GM23338 (cell line): ENCODE results near the gene GPR22. TPM values are rescaled to one million over a fixed set of nuclear protein-coding genes. Genes with fewer than 3 reads are reported as not detected.

ENCODE experiments used
- ATAC-seq: fragments of 200-7000 bp; cut with Tn5 transposase; 3 replicates; pipeline ENCODE4 v1.9.1; 2020
- DNase-seq: peaks from one replicate; pipeline ENCODE4 v3.0.0-alpha.2; 2015; ENCODE audit warnings: low spot score
- H2AFZ ChIP-seq: fragments of 200-600 bp; sonication (generic); 2 replicates; pipeline ENCODE4 v1.8.0; 2016; ENCODE audit warnings: antibody characterized with exemption, mild to moderate bottlenecking, moderate library complexity
- H3F3A ChIP-seq: fragments of 200-600 bp; sonication (generic); replicated peaks from 2 replicates; pipeline ENCODE4 v1.8.0; 2017; ENCODE audit warnings: antibody characterized with exemption, mixed run types, low read depth
- H3K27ac ChIP-seq: fragments of 200-600 bp; sonication (generic); 2 replicates; pipeline ENCODE4 v1.6.1; 2016; ENCODE audit warnings: low read depth
- H3K27me3 ChIP-seq: fragments of 200-600 bp; sonication (generic); 2 replicates; pipeline ENCODE4 v1.8.0; 2016; ENCODE audit warnings: mild to moderate bottlenecking, mixed run types, moderate library complexity; ENCODE audit not compliant: insufficient read depth
- H3K36me3 ChIP-seq: fragments of 200-600 bp; sonication (generic); 2 replicates; pipeline ENCODE4 v1.8.0; 2016; ENCODE audit warnings: mild to moderate bottlenecking; ENCODE audit not compliant: insufficient read depth
- H3K4me1 ChIP-seq: fragments of 200-600 bp; sonication (generic); 2 replicates; pipeline ENCODE4 v1.8.0; 2016; ENCODE audit warnings: mild to moderate bottlenecking, moderate library complexity; ENCODE audit not compliant: insufficient read depth
- H3K4me2 ChIP-seq: fragments of 200-600 bp; sonication (generic); 2 replicates; pipeline ENCODE4 v1.7.1; 2017; ENCODE audit warnings: mixed run types
- H3K4me3 ChIP-seq: fragments of 200-600 bp; sonication (generic); 2 replicates; pipeline ENCODE4 v1.6.1; 2016; ENCODE audit warnings: mixed run types
- H3K79me2 ChIP-seq: fragments of 200-600 bp; sonication (generic); replicated peaks from 2 replicates; pipeline ENCODE4 v1.8.0; 2017; ENCODE audit warnings: mild to moderate bottlenecking; ENCODE audit not compliant: insufficient read depth
- H3K9me2 ChIP-seq: fragments of 200-600 bp; sonication (generic); 2 replicates; pipeline ENCODE4 v1.8.0; 2017; ENCODE audit not compliant: insufficient read depth
- H4K20me1 ChIP-seq: fragments of 200-600 bp; sonication (generic); replicated peaks from 2 replicates; pipeline ENCODE4 v1.8.0; 2017; ENCODE audit warnings: mild to moderate bottlenecking; ENCODE audit not compliant: insufficient read depth
- H3K27ac Mint-ChIP-seq: 2 replicates; pipeline ENCODE4 v1.8.0; 2020; ENCODE audit warnings: inconsistent platforms, mild to moderate bottlenecking, moderate library complexity, mixed read lengths
- H3K27me3 Mint-ChIP-seq: 3 replicates; pipeline ENCODE4 v1.8.0; 2022; ENCODE audit warnings: low read depth, mild to moderate bottlenecking, moderate library complexity, mixed read lengths, inconsistent platforms; ENCODE audit not compliant: insufficient read depth, poor library complexity
- H3K36me3 Mint-ChIP-seq: 3 replicates; pipeline ENCODE4 v1.8.0; 2021; ENCODE audit warnings: low read depth, mild to moderate bottlenecking, inconsistent platforms, moderate library complexity, mixed read lengths
- H3K4me1 Mint-ChIP-seq: 3 replicates; pipeline ENCODE4 v1.8.0; 2020; ENCODE audit warnings: mild to moderate bottlenecking, inconsistent platforms, mixed read lengths
- H3K4me3 Mint-ChIP-seq: 3 replicates; pipeline ENCODE4 v1.8.0; 2021; ENCODE audit warnings: moderate library complexity, mild to moderate bottlenecking, inconsistent platforms, mixed read lengths
- H3K9me3 Mint-ChIP-seq: 3 replicates; pipeline ENCODE4 v1.8.0; 2020; ENCODE audit warnings: moderate library complexity, mild to moderate bottlenecking, inconsistent platforms, mixed read lengths
- EZH2 ChIP-seq: fragments of 200-600 bp; sonication (generic); IDR thresholded peaks from one replicate; pipeline ENCODE4 v1.8.0; 2017; ENCODE audit warnings: antibody characterized with exemption, mild to moderate bottlenecking, low read depth; ENCODE audit not compliant: unreplicated experiment
- EZH2phosphoT487 ChIP-seq: fragments of 200-600 bp; sonication (generic); IDR thresholded peaks from one replicate; pipeline ENCODE4 v1.8.1; 2018; ENCODE audit warnings: antibody characterized with exemption; ENCODE audit not compliant: unreplicated experiment
- NANOG ChIP-seq: IDR thresholded peaks from 2 replicates; pipeline ENCODE4 v1.6.1; 2016; ENCODE audit warnings: antibody characterized with exemption, borderline replicate concordance
- POLR2AphosphoS5 ChIP-seq: IDR thresholded peaks from 2 replicates; pipeline ENCODE4 v1.6.1; 2016; ENCODE audit warnings: antibody characterized with exemption, low read depth
- ZNF331 ChIP-seq: fragments of 250-450 bp; sonication (Bioruptor Pico); IDR thresholded peaks from 2 replicates; pipeline ENCODE4 v1.5.0; 2020; ENCODE audit warnings: low read depth, mild to moderate bottlenecking, moderate library complexity
- polyA plus RNA-seq: library from polyadenylated mRNA; unstranded; fragments of >200 nt; fragmentation: Nextera tagmentation; extraction: Ambion mirVana; gene quantifications from 2 replicates; pipeline ENCODE4 v1.2.1, GENCODE V29; 2016
- total RNA-seq: library from RNA; depleted of rRNA; stranded (reverse); fragments of >200 nt; shearing (Covaris generic); gene quantifications from 2 replicates; pipeline ENCODE4 v1.2.3, GENCODE V29; 2014
- TF ChIP-seq, protein P1 (sequence below): IDR thresholded peaks from one replicate; pipeline ENCODE4 v1.6.1; 2018; ENCODE audit warnings: antibody characterized with exemption; ENCODE audit not compliant: unreplicated experiment

Gene GPR22
- total and polyA plus RNA-seq, 2 experiments from 2014 or later: 3.4 TPM; not detected in 1

DNA sequence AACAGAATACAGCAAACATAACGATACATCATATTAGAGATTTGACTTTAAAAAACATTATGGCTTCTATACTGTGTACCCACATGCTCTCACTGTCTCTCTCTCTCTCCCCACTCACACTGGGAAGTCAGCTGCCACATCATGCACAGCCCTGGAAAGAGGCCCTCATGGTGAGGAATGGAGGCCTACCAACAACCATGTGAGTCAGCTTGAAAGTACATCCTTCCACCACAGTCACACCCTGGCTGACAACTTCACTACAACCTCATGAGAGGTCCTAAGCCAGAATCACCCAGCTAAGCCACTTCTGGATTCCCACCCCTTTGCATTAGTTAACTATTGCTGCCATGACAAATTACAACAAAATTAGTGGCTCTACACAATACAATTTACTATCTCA is 23.3 kb upstream of the GPR22 start:
- no peak overlapping the region for H3K4me2 ChIP-seq
- TF ChIP-seq EZH2 (no peak), EZH2phosphoT487 (no peak)
- TF ChIP-seq, protein P1, sequence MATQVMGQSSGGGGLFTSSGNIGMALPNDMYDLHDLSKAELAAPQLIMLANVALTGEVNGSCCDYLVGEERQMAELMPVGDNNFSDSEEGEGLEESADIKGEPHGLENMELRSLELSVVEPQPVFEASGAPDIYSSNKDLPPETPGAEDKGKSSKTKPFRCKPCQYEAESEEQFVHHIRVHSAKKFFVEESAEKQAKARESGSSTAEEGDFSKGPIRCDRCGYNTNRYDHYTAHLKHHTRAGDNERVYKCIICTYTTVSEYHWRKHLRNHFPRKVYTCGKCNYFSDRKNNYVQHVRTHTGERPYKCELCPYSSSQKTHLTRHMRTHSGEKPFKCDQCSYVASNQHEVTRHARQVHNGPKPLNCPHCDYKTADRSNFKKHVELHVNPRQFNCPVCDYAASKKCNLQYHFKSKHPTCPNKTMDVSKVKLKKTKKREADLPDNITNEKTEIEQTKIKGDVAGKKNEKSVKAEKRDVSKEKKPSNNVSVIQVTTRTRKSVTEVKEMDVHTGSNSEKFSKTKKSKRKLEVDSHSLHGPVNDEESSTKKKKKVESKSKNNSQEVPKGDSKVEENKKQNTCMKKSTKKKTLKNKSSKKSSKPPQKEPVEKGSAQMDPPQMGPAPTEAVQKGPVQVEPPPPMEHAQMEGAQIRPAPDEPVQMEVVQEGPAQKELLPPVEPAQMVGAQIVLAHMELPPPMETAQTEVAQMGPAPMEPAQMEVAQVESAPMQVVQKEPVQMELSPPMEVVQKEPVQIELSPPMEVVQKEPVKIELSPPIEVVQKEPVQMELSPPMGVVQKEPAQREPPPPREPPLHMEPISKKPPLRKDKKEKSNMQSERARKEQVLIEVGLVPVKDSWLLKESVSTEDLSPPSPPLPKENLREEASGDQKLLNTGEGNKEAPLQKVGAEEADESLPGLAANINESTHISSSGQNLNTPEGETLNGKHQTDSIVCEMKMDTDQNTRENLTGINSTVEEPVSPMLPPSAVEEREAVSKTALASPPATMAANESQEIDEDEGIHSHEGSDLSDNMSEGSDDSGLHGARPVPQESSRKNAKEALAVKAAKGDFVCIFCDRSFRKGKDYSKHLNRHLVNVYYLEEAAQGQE: no peak

DNA sequence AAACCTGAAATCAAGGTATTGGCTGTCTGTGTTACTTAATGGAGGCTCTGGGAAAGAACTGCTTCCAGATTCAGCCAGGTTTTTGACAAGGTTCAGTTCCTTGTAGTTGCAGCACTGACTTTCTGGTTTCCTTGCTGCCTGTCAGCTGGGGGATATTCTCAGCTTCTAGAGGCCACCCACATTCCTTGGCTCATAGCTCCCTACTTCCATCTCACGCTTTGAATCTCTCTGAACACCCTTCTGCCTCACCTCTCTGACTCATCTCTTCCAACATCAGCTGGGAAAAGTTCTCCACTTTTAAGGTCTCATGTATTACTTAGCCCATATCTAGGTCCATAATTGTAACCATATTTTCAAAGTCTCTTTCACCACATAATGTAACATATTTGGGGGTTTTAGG is 22.9 kb upstream of the GPR22 start:
- H3K27me3 Mint-ChIP-seq: no peaks in the 10 kb centered on the region
- H4K20me1 ChIP-seq: no peaks in the 10 kb centered on the region
- H3K27ac Mint-ChIP-seq: 0 out of 2 replicates have a peak overlapping the region, but pooled peaks have one; percentile 0

More for the DNA sequence above, 23.3 kb upstream of the GPR22 start:
- Mint-ChIP-seq H3K27me3 (no peaks in the 10 kb centered on the region), H3K9me3 (no peaks in the 10 kb centered on the region), H3K36me3 (peaks cover 3% of the 10 kb centered on the region; the same call in 1 of the 3 replicates), H3K27ac (0 out of 2 replicates have a peak overlapping the region, but pooled peaks have one; percentile 0), H3K4me1 (no peaks in the 10 kb centered on the region), H3K4me3 (no peak overlapping the region)
- no peak overlapping the region for H2AFZ ChIP-seq
- H3K79me2 ChIP-seq: no peaks in the 10 kb centered on the region
- H3K27me3 ChIP-seq: no peaks in the 10 kb centered on the region
- H3F3A ChIP-seq: no peaks in the 10 kb centered on the region
- no peaks in the 10 kb centered on the region for H3K36me3 ChIP-seq
- H3K4me3 ChIP-seq: no peak overlapping the region
- H3K9me2 ChIP-seq: no peaks in the 10 kb centered on the region
- no peak overlapping the region for H3K27ac ChIP-seq
- no peaks in the 10 kb centered on the region for H4K20me1 ChIP-seq
- DNase-seq (no peak), ATAC-seq (no peak)
- H3K4me1 ChIP-seq: no peaks in the 10 kb centered on the region

More for the DNA sequence above, 22.9 kb upstream of the GPR22 start:
- Histone ChIP-seq H3K4me1 (no peaks in the 10 kb centered on the region), H3K79me2 (no peaks in the 10 kb centered on the region), H3K27ac (no peak overlapping the region), H3K36me3 (no peaks in the 10 kb centered on the region), H3K4me2 (no peak overlapping the region), H3K27me3 (no peaks in the 10 kb centered on the region), H3K4me3 (no peak overlapping the region), H3F3A (no peaks in the 10 kb centered on the region), H3K9me2 (no peaks in the 10 kb centered on the region), H2AFZ (no peak overlapping the region)
- DNase-seq: no peak
- no peak for ATAC-seq
- TF ChIP-seq POLR2AphosphoS5 (no peak), ZNF331 (CRISPR knock-in tag) (no peak), EZH2 (no peak), NANOG (no peak)
- TF ChIP-seq, protein P1: no peak
- Mint-ChIP-seq H3K4me1 (no peaks in the 10 kb centered on the region), H3K36me3 (peaks cover 3% of the 10 kb centered on the region; the same call in 1 of the 3 replicates), H3K4me3 (no peak overlapping the region), H3K9me3 (no peaks in the 10 kb centered on the region)
